IPS-18c (cell line): ENCODE data around the gene ST7L.

Experiments used
- H3K4me3 ChIP-seq: 2 replicates; pipeline ENCODE4 v1.7.0; 2013; ENCODE audit warnings: low read depth, mild to moderate bottlenecking, low read length, moderate library complexity; ENCODE audit not compliant: insufficient read depth
- H3K9me3 ChIP-seq: one replicate; pipeline ENCODE4 v1.6.1; 2013; ENCODE audit warnings: mild to moderate bottlenecking, low read length, moderate library complexity; ENCODE audit not compliant: control insufficient read depth, insufficient read depth

The ST7L gene

DNA sequence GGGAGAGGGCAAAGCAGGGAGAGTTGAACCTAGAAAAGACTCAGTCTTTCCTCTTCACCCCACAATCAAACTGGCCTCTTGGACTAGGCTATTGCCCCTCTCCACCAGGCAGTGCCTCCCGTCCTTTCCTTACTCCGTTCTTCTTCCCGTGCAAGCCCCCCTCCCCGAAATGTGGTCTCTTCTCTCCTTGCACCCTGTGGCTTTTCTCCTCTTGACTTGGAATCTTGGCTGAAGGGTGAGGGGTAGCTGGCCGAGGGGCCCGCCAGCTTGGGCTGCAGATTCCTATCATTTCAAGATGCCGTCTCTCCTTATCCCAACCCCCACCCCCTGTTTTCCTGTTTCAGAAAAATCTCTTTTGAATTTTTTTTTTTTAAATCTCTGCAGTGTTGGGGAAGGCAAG, 108.6 kb downstream of the ST7L start:
- H3K9me3 ChIP-seq, result peaks cover 2% of the 10 kb centered on the region
- no peak overlapping the region for H3K4me3 ChIP-seq

DNA sequence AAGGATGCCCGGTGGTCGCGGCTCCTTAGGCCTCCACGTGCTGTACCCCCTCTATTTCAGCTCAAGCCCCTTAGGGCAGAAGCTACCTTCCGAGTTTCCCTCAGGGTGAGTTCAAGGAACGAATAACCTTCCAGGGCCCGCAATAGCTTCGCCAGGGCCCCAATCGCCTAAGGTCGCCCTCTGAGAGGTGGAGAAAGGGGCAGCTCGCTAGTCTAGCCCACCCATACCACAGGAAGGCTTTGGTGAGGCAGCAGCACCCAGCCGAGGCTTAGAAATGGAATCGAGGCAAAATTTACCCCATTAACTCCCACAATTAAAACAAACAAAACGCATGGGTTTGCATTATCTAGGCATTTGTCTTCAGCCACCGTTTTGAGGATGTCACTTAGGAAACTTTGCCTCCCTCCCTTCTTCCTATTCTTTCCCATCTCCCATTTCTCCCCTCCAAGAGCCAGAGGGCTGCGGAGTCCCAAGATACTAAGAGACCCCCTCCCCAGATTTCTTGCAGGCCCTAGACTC, 109.2 kb downstream of the ST7L start:
- H3K9me3 ChIP-seq, result peaks cover 2% of the 10 kb centered on the region
- H3K4me3 ChIP-seq, result peak overlapping the region; percentile 83

DNA sequence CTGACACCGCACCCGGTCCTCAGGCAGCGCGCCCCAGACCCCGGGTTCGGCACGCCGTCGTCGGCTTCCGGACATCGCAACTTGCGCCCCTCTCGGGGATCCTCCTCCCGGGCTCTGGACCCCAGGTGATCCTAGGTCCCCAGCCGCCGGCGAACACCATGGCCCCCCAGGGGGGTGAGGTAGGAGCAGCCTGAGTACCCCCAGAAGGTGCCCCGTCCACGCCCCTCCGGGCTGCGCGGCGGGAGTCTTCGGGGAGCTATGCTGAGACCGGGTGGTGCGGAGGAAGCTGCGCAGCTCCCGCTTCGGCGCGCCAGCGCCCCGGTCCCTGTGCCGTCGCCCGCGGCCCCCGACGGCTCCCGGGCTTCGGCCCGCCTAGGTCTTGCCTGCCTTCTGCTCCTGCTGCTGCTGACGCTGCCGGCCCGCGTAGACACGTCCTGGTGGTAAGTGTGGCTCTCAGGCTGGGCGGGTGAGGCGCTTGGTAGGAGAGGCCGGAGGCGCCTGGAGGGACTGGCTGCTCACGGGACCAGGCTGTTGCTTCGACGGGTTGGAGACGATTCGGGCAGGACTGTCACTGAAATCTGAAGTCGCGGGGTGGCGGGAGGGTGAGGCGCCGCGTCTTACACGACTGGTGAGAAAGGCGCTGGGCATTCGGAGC, 109.8 kb downstream of the ST7L start:
- H3K4me3 ChIP-seq, result peak overlapping the region; percentile 83
- H3K9me3 ChIP-seq, result peaks cover 2% of the 10 kb centered on the region

DNA sequence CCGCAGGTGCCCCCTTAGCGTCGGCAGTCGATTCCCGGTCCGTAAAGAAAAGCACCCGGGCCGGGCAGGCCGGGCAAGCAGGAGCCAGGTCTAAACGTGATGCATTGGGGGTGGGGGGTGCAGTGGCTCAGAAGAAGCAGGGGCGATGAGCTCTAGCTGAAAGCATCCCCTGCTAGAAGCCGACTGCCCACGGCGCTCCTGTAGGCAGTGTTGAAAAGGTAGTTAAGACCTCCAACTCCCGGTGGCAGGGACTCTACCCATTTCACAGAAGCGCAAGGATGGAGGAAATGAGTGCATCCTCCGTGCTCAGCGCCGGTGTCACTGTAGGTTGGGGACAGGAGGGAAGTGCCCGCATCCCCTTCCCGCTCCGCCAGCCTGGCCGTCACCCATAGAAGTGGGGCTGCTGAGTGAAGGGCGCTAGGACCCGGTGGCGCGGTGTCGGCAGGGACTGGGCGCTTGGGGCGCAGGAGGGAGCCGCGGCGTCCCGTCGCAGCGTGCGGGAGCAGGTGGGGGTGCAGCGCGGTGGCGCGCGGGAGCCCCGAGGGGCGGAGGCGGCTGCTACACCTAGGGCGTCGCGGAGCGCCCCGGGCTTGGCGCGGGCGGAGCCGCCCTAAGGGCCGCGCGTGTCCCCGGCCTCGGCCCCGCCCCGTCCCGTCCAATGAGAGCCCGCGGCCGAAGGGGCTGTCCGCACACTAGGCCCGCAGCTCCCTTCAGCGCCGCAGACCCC, 110.5 kb downstream of the ST7L start, which contains the start of gene WNT2B:
Gene WNT2B, plus strand, starts transcription at position 688 of the 727 bp plus-strand sequence. CDS start 298 bp downstream, outside the sequence.
- Histone ChIP-seq H3K4me3 (peak within 1 kb of the TSS; percentile 83), H3K9me3 (peaks cover 2% of the 10 kb centered on the region)

DNA sequence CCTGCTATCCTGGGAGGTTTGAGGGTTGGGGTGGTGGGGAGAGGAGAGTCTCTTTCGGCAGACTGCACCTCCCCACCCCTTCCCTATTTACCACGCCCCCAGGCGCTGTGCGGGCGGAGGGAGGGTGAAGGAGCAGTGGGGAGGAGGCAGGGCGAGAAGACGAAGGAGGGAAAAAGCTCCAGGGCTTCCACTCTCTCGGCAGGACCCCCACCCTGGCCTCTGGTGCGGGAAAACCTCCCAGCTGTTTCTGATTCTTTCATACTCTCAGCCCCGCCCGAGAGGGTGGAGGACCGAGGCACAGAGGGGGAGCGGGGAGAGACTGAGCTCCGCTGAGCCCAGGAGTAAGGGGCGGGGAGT, 111.0 kb downstream of the ST7L start:
- peaks cover 2% of the 10 kb centered on the region for H3K9me3 ChIP-seq
- H3K4me3 ChIP-seq, result peak overlapping the region; percentile 83

DNA sequence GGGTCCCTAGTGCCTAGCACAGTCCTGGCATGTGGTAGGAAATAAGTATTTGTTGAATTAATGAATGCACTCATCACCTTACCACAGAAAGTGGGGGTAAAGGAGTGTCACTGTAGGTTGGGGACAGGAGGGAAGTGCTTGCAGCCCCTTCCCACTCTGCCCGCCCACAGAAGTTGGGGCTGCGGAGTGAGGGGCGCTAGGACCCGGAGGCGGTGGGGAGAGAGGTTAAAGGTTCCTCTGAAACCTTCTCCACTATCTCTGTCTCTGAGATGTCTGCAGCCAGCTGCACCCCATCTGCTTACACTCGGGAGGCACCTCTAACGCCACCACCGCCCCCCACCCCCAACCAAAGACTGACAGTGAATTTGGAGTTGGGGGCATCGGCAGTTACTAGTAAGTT, 111.6 kb downstream of the ST7L start:
- Histone ChIP-seq H3K9me3 (peaks cover 2% of the 10 kb centered on the region), H3K4me3 (peak overlapping the region; percentile 83)

DNA sequence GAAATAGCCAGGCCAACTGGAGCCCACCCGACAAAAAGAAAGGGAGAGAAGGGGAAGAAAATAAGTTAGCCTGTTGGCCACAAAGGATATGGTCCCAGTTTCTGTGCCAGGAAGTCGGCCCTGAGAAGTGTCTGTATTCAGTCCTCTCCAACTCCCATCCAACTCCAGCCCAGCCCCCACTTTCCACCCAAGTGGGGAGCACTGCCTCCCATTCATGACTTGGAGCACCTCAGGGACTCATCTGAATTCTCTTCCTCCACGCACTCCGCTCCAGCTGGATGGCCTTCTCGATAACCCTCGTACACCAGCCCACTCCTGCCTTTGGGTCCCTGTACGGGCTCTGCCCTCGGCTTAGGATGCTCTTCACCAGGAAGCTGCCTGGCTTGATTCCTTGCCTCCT, 112.2 kb downstream of the ST7L start:
- Histone ChIP-seq H3K4me3 (no peak overlapping the region), H3K9me3 (peaks cover 2% of the 10 kb centered on the region)

DNA sequence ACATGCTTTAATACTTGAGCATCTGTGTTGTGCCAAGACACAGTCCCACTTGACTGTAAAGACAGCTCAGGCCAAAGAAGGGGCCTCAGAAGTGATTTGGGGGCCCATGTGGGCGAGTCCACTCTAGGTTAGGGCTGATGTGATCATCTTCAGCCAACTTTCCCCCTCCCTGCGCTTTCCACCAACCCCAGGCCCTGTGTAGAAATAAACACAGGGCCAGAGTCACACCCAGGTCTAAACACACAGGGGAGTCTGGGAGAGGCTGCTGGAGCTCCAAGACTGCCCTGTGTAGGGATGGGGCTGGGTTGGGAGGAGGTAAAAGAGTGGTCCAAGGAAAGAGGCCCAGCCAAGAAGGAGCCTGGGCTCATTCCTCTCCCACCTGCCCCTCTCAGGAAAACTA, 112.6 kb downstream of the ST7L start:
- Histone ChIP-seq H3K9me3 (peaks cover 2% of the 10 kb centered on the region), H3K4me3 (no peak overlapping the region)

DNA sequence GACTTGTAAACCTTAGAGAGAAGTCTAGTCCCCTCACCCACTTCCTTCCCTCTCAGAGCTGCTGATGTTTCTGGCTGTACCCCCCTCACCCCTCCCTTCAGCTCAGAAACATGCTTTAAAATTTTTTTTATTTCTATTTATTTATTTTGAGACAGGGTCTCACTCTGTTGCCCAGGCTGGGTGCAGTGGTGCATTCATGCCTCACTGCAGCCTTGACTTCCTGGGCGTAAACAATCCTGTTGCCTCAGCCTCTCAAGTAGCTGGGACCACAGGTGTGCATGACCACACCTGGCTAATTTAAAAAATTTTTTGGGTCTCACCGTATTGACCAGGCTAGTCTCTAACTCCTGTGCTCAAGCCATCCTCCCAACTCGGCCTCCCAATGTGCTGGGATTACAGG, 113.1 kb downstream of the ST7L start:
- Histone ChIP-seq H3K4me3 (no peak overlapping the region), H3K9me3 (peaks cover 2% of the 10 kb centered on the region)

DNA sequence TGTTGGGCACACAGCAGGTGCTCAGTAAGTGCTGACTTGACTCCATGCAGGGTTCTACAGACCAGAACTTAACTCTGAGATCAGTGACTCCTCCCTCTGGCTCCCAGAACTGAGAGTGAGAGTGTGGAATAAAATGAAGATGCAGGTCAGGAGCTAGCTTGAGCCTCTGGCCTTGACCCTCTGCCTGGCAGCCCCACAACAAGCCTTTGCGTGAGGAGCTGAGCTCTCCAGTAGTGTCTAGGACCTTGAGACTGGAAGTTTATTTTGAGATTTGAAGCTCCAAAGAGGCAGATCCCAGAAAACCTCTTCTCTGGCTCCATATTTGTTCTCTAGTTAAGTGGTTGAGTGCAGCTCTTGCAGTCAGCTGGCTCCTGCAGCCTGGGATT, 113.5 kb downstream of the ST7L start:
- Histone ChIP-seq H3K9me3 (peaks cover 2% of the 10 kb centered on the region), H3K4me3 (no peak overlapping the region)

DNA sequence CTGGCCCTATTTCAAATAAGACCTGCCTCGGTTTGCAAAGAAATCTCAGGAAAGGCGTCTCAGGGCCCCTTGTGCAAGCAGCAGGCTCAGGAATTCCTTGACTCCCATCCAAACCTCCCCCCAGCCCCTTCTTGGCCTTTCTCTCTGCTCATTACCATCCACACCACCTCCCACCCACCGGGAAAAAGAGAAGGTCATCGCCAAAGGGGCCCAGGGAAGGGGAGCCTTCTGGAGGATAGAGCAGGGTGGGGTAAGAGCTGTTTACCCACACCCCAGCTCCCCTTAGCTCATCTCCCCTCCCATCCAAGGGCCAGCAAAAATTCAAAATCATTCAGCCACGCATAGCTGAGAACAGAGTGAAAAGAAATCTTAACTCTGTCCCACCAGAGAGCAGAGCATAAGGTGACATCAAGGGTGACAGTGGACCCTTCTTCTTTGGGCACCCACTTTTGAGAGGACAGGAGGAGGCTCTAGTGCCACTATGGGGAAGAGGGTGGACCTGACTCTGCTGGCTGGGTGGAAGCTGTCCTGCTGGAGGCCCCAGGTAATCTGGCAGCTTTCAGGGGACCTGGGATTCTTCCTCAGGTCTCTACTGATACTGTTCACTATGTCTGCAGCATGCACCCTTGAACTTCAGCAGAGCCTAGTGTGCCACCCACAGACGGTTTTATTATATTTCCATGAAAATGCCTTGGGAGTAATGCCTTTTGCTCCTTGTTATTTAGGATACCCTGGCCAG, 114.1 kb downstream of the ST7L start:
- H3K9me3 ChIP-seq, result peaks cover 2% of the 10 kb centered on the region
- H3K4me3 ChIP-seq, result no peak overlapping the region

DNA sequence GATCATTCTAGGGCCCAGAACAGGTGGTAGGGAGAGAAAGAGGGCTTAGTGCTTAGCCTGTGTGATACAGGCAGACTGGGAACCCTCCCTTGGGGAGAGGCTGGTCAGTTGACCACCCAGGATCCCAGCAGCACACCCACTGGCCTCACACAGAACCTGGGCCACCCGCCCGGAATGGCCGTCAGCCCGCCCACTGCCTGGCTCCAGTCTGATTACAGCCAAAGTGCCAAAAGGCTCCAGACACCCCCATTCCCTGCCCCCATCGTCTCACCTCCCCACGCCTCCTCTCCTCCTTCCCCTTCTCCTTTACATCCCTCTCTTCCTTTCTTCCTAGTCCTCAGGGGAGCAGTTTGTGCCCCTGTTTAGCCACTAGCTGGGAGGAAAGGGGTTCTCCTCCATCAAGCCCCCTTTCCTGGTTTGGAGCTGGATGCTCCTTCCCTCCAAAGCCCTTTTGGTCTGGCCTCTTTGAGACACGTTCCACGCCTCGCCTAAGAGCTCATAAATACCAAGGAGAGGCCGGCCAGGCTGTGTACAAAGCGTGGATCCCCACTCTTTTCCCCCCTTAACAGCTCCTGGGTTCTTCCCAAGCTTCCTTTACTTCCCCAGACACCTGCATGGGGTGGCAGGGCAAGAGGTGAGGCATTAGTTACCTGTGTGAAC, 114.8 kb downstream of the ST7L start:
- Histone ChIP-seq H3K9me3 (peaks cover 2% of the 10 kb centered on the region), H3K4me3 (no peak overlapping the region)

DNA sequence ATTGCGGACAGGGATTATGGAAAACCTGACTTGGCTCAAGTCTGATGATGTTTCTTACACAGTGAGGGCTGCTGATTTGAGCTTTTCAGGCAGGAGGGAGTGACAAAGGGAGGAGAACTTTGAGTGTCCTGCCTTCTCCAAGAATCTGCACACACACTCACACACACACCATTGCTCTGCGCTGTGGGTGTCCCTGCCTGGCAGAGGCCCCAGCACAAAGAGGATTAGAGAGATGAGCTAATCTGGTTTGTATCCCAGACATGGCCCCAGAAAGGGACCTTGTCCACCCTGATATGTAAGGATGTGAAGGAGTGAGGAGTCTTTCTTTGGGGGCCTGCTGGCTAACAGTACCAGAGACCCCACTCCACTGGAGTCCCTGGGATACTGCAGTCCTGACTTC, 116.1 kb downstream of the ST7L start:
- H3K4me3 ChIP-seq, result peak overlapping the region; percentile 65; the same call in 1 of the 2 replicates
- no peaks in the 10 kb centered on the region for H3K9me3 ChIP-seq

DNA sequence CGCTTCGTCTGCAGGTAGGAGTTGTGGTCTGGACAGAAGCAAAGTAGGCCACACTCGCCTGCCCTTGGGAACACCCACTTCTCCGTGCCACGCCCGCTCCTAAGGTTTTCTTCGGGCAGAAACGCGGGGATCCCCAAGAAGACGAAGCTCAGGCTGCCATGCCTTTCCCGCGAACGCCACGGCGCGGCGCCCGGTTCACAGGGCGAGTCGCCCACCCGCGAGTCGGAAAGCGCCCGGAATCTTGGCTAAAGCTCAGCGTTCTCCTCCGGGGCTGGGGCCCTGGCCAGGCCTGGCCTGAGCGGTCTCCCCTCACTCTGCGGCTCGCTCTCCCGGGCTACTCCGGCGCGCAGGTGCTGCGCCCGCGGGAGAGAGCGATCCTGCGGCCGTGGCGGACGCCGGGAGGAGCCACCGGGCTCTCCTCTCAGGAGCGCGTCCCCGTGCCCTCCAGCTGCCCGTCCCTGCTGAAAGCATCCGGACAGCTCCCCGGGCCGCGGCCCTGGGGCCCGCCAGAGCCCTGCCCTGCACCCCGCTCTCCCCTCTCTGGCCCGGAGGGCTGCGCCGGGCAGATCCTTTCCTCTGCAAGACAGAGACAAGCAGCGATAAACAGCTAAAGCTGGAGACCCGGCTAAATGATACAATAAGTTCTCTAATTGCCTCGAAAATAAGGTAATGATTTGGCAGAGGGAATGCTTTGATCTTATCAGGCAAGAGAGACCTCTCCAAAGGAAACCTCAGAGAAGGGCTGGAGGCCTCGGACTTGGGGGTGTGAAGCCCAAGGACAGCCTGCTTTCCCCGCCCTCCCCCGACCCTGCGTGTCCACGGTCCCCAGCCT, 116.9 kb downstream of the ST7L start:
- H3K9me3 ChIP-seq, result no peaks in the 10 kb centered on the region
- H3K4me3 ChIP-seq, result peak overlapping the region; percentile 65

DNA sequence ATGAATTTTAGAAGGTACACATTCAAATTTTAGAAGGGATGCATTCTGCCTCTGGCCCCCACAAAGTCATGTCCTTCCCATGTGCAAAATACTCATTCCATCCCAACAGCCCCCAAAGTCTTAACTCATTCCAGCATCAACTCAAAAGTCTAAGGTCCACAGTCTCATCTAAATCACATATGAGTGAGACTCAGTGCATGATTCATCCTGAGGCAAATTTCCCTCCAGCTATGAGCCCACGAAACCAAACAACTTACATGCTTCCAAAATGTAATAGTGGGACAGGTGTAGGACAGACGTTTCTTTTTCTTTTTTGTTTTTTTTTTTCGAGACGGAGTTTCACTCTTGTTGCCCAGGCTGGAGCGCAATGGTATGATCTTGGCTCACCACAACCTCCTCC, 122.7 kb downstream of the ST7L start:
- no peaks in the 10 kb centered on the region for H3K9me3 ChIP-seq

DNA sequence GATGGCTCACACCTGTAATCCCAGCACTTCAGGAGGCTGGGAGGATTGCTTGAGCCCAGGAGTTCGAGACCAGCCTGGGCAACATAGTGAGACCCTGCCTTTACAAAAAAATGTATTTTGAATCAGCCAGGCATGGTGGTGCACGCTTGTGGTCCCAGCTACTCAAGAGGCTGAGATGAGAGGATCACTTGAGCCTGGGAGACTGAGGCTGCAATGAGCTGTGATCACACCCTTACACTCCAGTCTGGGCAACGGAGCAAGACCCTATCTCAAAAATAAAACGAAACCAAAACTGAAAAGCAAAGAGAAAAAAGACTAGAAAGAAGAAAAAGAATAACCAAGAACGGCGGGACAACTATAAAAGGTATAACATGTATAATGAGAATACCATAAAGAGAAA, 125.6 kb downstream of the ST7L start:
- Histone ChIP-seq H3K4me3 (no peak overlapping the region), H3K9me3 (no peaks in the 10 kb centered on the region)

More for the DNA sequence above, 122.7 kb downstream of the ST7L start:
- H3K4me3 ChIP-seq, result no peak overlapping the region

DNA sequence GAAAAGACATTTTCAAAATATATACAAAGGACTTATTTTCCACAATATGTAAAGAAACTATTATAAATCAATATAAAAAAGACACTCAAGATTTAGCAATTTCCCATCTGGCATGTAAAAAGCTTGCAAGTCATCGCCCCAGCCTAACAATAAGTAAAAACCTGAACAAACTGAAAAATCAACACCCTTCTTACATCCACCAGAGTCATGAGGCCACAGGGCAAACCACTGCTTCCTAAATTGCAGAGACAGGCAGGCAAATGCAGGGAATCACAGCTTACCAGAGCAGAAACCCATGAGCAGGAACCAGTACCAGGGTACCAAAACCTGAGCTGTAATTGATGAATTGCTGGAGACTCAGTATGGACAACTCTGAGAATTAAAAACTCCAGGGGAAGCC, 126.9 kb downstream of the ST7L start:
- Histone ChIP-seq H3K4me3 (no peak overlapping the region), H3K9me3 (no peaks in the 10 kb centered on the region)
